GM06990 (cell line): ENCODE data around the gene TECPR1.
A peak's percentile ranks its signal among the peaks of the same experiment; 100 is the strongest.

ENCODE experiments used
- DNase-seq: peaks from one replicate; pipeline ENCODE4 v3.0.0-alpha.2; 2011; ENCODE audit not compliant: insufficient read length; ENCODE audit errors: extremely low read depth
- H3K27me3 ChIP-seq: replicated peaks from 2 replicates; pipeline ENCODE4 v1.6.0; 2011; ENCODE audit warnings: low read length; ENCODE audit not compliant: control insufficient read depth, insufficient read depth
- H3K36me3 ChIP-seq: 2 replicates; pipeline ENCODE4 v1.5.1; 2011; ENCODE audit warnings: low read length; ENCODE audit not compliant: control insufficient read depth, insufficient read depth
- H3K4me3 ChIP-seq: replicated peaks from 2 replicates; pipeline ENCODE4 v1.5.1; 2011; ENCODE audit warnings: low read depth, mild to moderate bottlenecking, control low read depth, low read length
- CTCF ChIP-seq: IDR thresholded peaks from 2 replicates; pipeline ENCODE4 v1.5.1; 2011; ENCODE audit warnings: low read length, control low read depth, mild to moderate bottlenecking, inconsistent platforms; ENCODE audit not compliant: insufficient read depth, poor library complexity, severe bottlenecking

The TECPR1 gene

DNA sequence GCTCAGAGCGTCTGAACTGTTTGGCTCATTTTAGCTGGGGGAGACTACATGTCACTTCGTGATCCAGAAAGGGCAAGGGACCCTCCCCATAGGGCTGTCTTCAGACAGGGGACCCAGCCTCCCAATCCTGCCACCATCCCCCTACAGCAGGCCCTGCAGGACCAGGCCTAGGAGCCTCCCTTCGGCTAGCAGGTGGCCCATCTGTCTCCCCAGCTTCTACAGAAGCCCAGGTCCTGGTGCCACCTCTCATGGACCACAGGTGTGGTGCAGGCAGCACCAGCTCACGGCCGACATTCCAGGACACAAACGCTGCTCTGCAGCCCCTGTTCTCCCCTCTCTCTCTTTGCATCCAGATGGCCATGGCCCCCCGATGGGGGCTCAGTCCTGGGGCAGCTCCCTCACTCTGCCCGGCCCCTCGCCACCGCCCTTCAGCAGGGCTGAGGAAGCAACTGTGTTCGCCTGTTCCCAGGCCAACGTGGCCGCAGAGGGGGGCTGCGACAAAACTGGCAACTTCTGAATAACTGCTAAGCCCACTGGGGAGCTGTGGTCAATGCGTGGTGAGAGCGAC, 10.3 kb downstream of the TECPR1 start:
- H3K4me3 ChIP-seq, result no peak overlapping the region
- no peaks in the 10 kb centered on the region for H3K27me3 ChIP-seq
- peaks cover 2% of the 10 kb centered on the region for H3K36me3 ChIP-seq
- TF ChIP-seq CTCF, result no peak
- no peak for DNase-seq

DNA sequence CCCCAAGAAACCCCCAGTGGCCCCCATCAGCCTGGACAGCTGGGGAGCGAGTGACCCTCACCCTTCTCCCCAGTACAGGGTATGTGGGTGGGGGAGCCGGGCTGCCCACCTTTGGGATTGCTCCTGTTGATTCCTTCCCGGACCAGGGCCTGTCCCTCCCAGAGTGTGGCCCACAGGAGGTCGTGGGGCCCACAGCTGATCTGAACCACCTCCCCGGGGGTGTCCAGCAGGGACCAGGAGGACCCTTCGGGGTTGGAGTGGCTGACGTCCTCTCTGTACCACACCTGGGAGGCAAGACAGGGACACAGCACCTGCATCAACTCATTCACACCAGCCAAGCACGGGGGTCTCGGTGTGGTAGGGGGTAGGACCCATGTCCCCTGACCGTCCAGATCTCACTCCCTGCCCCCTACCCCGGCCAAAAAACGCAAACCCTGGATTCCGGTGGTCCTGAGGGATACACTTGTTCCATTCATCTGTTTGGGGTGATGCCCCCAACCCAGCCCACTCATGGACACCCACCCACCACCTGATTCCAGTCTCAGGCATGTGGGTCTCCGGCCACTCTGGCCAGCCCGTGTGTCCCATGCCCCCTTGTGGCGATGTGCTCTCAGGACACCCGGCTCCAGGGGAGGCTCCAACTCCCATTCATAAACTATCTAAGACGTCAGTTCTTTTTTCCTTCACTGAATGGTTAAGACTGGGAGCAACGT, 10.9 kb downstream of the TECPR1 start:
- Histone ChIP-seq H3K36me3 (peaks cover 4% of the 10 kb centered on the region), H3K4me3 (no peak overlapping the region), H3K27me3 (no peaks in the 10 kb centered on the region)
- peak; percentile 94 for TF ChIP-seq CTCF
- DNase-seq, result no peak

DNA sequence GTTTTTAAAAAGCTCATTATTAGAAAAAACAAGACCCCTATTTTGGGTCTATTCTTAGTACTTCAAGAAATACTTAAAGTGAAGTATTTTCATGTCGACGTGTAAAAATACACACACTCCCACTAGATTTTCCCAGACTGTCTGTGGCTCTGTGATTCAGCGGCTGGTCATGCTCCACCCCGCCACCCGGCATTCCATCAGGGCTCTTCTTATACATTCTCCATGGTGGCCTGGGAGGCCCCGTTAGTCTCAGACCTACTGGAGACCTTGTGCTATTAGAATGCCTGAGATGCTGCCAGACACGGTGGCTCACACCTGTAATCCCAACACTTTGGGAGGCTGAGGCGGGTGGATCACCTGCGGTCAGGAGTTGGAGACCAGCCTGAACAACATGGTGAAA, 13.1 kb downstream of the TECPR1 start:
- peaks cover 6% of the 10 kb centered on the region for H3K36me3 ChIP-seq
- no peaks in the 10 kb centered on the region for H3K27me3 ChIP-seq
- H3K4me3 ChIP-seq, result no peak overlapping the region
- no peak for TF ChIP-seq CTCF
- no peak for DNase-seq

DNA sequence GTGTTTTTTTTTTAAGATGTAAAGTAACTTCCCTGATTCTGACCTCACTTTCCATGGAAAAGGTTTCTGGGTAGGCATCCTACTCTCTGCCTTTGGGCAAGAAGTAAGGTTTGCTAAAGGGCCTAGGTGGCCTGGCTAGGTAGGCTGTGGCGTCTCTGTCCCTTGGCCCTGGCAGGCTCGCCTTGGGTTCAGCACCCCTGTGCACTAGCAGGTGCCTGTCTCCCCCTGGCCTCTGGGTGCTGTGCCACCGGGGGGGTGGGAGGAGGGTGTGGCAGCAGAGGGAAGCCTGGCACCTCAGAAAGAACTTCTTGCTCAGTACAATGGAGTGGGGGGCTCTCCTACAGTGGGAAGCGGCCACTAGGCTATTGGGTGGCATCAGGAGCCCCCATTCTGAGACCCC, 14.0 kb downstream of the TECPR1 start:
- TF ChIP-seq CTCF, result no peak
- Histone ChIP-seq H3K4me3 (no peak overlapping the region), H3K27me3 (no peaks in the 10 kb centered on the region), H3K36me3 (peaks cover 4% of the 10 kb centered on the region)
- DNase-seq, result no peak

DNA sequence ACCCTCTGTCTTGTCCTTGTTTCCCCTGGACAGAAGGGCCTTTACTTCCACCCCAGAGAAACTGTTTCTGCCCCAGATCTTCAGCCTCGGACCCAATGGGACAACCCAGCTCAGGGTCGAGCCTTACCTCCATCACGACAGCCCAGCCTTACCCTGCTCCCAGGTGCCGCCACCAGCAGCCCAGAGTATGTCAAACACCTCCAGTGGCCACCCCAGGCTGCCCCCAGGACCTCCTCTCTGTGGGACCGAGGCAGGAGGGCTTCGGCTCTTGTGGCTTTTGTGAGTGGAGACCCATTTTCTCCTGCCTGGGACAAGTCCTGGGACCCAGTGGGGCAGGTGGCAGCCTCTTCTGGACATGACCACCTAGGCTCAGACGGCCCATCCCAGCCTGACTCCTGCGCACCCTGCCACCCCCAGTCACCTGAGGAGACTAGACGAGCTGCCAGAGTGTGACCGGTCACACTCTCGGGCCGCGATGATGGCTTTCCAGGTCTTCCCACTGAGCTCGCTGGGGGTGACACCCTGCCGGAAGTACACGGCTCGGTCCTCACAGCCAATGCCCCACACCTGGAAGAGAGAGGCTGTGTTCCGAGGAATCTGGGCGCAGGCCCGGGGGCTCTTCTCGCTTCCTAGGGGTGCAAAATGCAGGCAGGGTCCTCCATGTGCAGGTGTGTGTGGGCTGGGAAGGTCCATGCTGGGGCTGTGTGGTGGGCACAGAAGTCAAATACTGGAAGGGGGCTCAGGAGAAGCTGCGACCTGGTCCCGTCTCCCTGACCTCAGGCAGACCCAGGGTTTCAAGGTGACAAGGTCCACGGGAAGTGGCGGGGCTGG, 15.5 kb downstream of the TECPR1 start:
- no peak for TF ChIP-seq CTCF
- H3K27me3 ChIP-seq, result no peaks in the 10 kb centered on the region
- H3K36me3 ChIP-seq, result peaks cover 4% of the 10 kb centered on the region
- no peak overlapping the region for H3K4me3 ChIP-seq
- no peak for DNase-seq
